ENCODE results near the gene RNF144A. TPM values are rescaled to one million over a fixed set of nuclear protein-coding genes. Genes with fewer than 3 reads are reported as not detected.

Gene RNF144A
- total RNA-seq, 3 donors from 2014 or later: 10.8 to 17.1 (median 11.6) TPM

- Histone ChIP-seq H3K4me3 (no peak overlapping the region), H3K27ac (no peak overlapping the region), H3K4me1 (no peaks in the 10 kb centered on the region), H3K9me3 (no peaks in the 10 kb centered on the region), H3K27me3 (no peaks in the 10 kb centered on the region), H3K36me3 (no peaks in the 10 kb centered on the region)
- DNase-seq (ENCODE audit: low spot score in 2 of 2): no peak
- intact Hi-C loops (cut with DNase I; ENCODE audit: low total_unique reads): no loop called here
- TF ChIP-seq POLR2AphosphoS5 (IDR thresholded peaks at IDR 0.05): no peak
- TF ChIP-seq CTCF (IDR thresholded peaks at IDR 0.05): no peak
- no peak for TF ChIP-seq POLR2A (IDR thresholded peaks at IDR 0.05)
These were observed 99.5 kb downstream of the RNF144A start for GRCh38 chr2:7016601-7017211.

GRCh38 chr2:7017671-7018281 lies 100.6 kb downstream of the RNF144A start:
- DNase-seq (ENCODE audit: low spot score in 2 of 2): no peak
- H3K27ac ChIP-seq: no peak overlapping the region
- no peak overlapping the region for H3K4me3 ChIP-seq
- H3K27me3 ChIP-seq: no peaks in the 10 kb centered on the region
- no peaks in the 10 kb centered on the region for H3K36me3 ChIP-seq
- intact Hi-C loops (cut with DNase I; ENCODE audit: low total_unique reads): no loop called here
- no peaks in the 10 kb centered on the region for H3K4me1 ChIP-seq
- H3K9me3 ChIP-seq: no peaks in the 10 kb centered on the region
- TF ChIP-seq POLR2A (IDR thresholded peaks at IDR 0.05) (no peak), POLR2AphosphoS5 (IDR thresholded peaks at IDR 0.05) (no peak), CTCF (IDR thresholded peaks at IDR 0.05) (no peak)

DNA sequence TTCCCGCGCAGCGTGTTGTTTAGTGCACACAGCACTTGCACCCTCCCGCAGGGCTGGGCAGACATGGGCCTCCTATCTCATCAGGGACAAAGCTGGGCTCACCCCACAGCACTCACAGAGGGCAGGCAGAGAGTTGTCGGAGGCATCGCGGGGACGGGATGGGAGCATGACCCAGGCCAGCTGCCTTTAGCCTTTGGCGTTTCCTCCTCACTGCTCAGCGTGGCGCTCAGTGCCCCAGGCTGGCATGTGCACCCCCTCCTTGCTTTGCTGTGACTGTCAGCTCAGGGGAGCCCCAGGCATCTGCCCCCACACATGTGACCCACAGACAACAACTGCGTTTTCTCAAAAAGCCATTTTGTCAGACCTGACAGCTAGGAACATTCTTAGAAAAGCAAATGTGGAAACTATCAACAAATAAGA lies 101.1 kb downstream of the RNF144A start:
- Histone ChIP-seq H3K4me1 (no peaks in the 10 kb centered on the region), H3K4me3 (no peak overlapping the region), H3K36me3 (no peaks in the 10 kb centered on the region), H3K9me3 (no peaks in the 10 kb centered on the region), H3K27me3 (no peaks in the 10 kb centered on the region), H3K27ac (no peak overlapping the region)
- intact Hi-C loops (cut with DNase I; ENCODE audit: low total_unique reads): no loop called here
- DNase-seq (ENCODE audit: low spot score in 2 of 2): no peak
- TF ChIP-seq POLR2A (IDR thresholded peaks at IDR 0.05) (no peak), CTCF (IDR thresholded peaks at IDR 0.05) (no peak), POLR2AphosphoS5 (IDR thresholded peaks at IDR 0.05) (no peak)

DNA sequence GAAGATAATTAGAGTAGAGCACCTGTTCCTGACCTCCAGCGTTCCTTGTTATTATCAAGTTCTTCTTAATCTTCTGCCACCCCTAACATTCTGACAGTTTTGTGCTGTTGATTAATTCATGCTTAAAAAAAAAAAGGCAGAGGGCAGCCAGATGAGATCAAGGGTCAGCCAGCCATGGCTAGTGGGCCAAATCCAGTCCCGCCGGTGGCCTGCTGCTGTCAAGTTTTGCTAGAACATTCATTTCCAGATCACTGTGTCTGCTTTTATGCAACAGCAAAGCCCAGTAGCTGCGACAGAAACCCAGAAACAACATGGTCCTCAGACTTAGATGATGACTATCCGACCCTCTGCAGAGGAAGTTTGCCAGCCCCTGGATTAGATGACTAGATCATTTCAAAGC lies 101.6 kb downstream of the RNF144A start:
- Histone ChIP-seq H3K36me3 (no peaks in the 10 kb centered on the region), H3K4me1 (no peaks in the 10 kb centered on the region), H3K9me3 (no peaks in the 10 kb centered on the region), H3K4me3 (no peak overlapping the region), H3K27ac (no peak overlapping the region), H3K27me3 (no peaks in the 10 kb centered on the region)
- TF ChIP-seq POLR2AphosphoS5 (IDR thresholded peaks at IDR 0.05) (no peak), CTCF (IDR thresholded peaks at IDR 0.05) (no peak), POLR2A (IDR thresholded peaks at IDR 0.05) (no peak)
- intact Hi-C loops (cut with DNase I; ENCODE audit: low total_unique reads): no loop called here
- DNase-seq (ENCODE audit: low spot score in 2 of 2): no peak

DNA sequence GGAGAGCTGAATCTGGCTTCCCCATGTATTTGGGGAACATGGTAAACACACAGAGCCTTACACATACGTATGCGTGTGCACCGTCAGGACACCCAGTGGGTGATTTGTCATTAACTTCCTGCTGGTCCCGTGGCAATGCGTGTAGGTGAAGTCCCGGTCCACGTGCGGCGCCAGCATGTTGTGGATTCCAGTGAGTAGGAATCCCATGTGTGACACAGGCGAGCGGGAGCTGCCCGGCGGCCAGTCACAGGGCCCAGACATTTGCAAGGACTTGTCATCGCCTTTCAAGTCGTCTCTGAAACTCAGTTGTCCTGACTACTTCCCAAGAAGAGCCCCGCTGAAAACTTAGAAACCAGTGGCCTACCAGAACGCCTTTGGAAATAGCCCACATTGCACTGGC lies 102.0 kb downstream of the RNF144A start:
- TF ChIP-seq POLR2A (IDR thresholded peaks at IDR 0.05): no peak
- no peak for TF ChIP-seq POLR2AphosphoS5 (IDR thresholded peaks at IDR 0.05)
- no peak for TF ChIP-seq CTCF (IDR thresholded peaks at IDR 0.05)
- no peaks in the 10 kb centered on the region for H3K27me3 ChIP-seq
- no peak overlapping the region for H3K4me3 ChIP-seq
- H3K36me3 ChIP-seq: no peaks in the 10 kb centered on the region
- DNase-seq (ENCODE audit: low spot score in 2 of 2): no peak
- no peaks in the 10 kb centered on the region for H3K9me3 ChIP-seq
- no peaks in the 10 kb centered on the region for H3K4me1 ChIP-seq
- intact Hi-C loops (cut with DNase I; ENCODE audit: low total_unique reads): no loop called here
- H3K27ac ChIP-seq: no peak overlapping the region

Measured in breast epithelium (tissue), 4 donors.